GM18867 (cell line): ENCODE measurements around the gene SH3BP1.
A peak's percentile ranks its signal among the peaks of the same experiment; 100 is the strongest.
"Not testable (repeated sequence)": the region's sequence is repeated elsewhere in the genome, so short reads cannot be mapped to it uniquely, and the experiment has no call there.

ENCODE experiments used
- ATAC-seq: cut with Tn5 transposase; IDR thresholded peaks from one replicate; pipeline ENCODE4 v1.9.1; 2021; ENCODE audit warnings: mild to moderate bottlenecking, moderate library complexity; ENCODE audit not compliant: unreplicated experiment

The SH3BP1 gene

GRCh38 chr22:37633089-37633624 is 6.3 kb upstream of the SH3BP1 start:
- peak; percentile 47 for ATAC-seq

- ATAC-seq: peak; percentile 40
Observed at GRCh38 chr22:37633625-37634416, 5.6 kb upstream of the SH3BP1 start.

GRCh38 chr22:37634417-37634924 is 5.0 kb upstream of the SH3BP1 start:
- no peak for ATAC-seq

- ATAC-seq: no peak
Observed at GRCh38 chr22:37635157-37635556, 4.3 kb upstream of the SH3BP1 start.

GRCh38 chr22:37636186-37636948 is 3.1 kb upstream of the SH3BP1 start:
- no peak for ATAC-seq

GRCh38 chr22:37636949-37637273 is 2.6 kb upstream of the SH3BP1 start:
- ATAC-seq: no peak

- no peak for ATAC-seq
Observed at GRCh38 chr22:37638391-37639069, 939 bp upstream of the SH3BP1 start.

GRCh38 chr22:37639771-37640590 is 512 bp downstream of the SH3BP1 start:
- ATAC-seq: no peak

- no peak for ATAC-seq
Observed at GRCh38 chr22:37640591-37641560, 1.4 kb downstream of the SH3BP1 start.

- no peak for ATAC-seq
Observed at GRCh38 chr22:37641561-37641949, 2.1 kb downstream of the SH3BP1 start.

GRCh38 chr22:37643225-37643847 is 3.9 kb downstream of the SH3BP1 start:
- no peak for ATAC-seq

- no peak for ATAC-seq
Observed at GRCh38 chr22:37647317-37647716, 7.8 kb downstream of the SH3BP1 start.

- ATAC-seq: no peak
Observed at GRCh38 chr22:37647928-37648327, 8.5 kb downstream of the SH3BP1 start.

GRCh38 chr22:37650463-37651136 is 11.1 kb downstream of the SH3BP1 start:
- ATAC-seq: no peak

- no peak for ATAC-seq
Observed at GRCh38 chr22:37654563-37655251, 15.2 kb downstream of the SH3BP1 start.

GRCh38 chr22:37655252-37655563 is 15.7 kb downstream of the SH3BP1 start:
- no peak for ATAC-seq

- not testable (repeated sequence) for ATAC-seq
Observed at GRCh38 chr22:37656583-37656982, 17.1 kb downstream of the SH3BP1 start.

GRCh38 chr22:37657590-37658132 is 18.2 kb downstream of the SH3BP1 start:
- no peak for ATAC-seq
